ENCODE results near the gene CAMSAP2. TPM values are rescaled to one million over a fixed set of nuclear protein-coding genes. Genes with fewer than 3 reads are reported as not detected.

Gene CAMSAP2
- polyA plus RNA-seq, 1 donor (not counting 4 experiments of a cell fraction or from before 2014, with no cell fraction given): 47.8 TPM

- FAIRE-seq (no peak), DNase-seq (ENCODE audit: low read depth, low spot score) (no peak)
- Histone ChIP-seq H3K9me3 (ENCODE audit: control insufficient read depth, low read depth, low read length) (no peaks in the 10 kb centered on the region), H3K9ac (ENCODE audit: control insufficient read depth, extremely low read depth, insufficient read depth, low read length) (no peak overlapping the region), H3K4me3 (ENCODE audit: control insufficient read depth in 2 of 3, extremely low read depth in 1 of 3, insufficient read depth in 2 of 3, low read depth in 1 of 3, low read length in 3 of 3) (no peak overlapping the region), H2AFZ (ENCODE audit: control insufficient read depth, low read length) (no peak overlapping the region), H3K4me2 (ENCODE audit: control insufficient read depth, extremely low read depth, insufficient read depth, low read depth, low read length) (no peak overlapping the region), H3K27me3 (ENCODE audit: control insufficient read depth, extremely low read depth, insufficient read depth, low read length) (no peaks in the 10 kb centered on the region), H3K36me3 (ENCODE audit: control insufficient read depth in 2 of 2, extremely low read depth in 1 of 2, insufficient read depth in 2 of 2, low read length in 2 of 2) (peaks cover 7 to 16% of the 10 kb centered on the region in 2 experiments), H4K20me1 (ENCODE audit: control insufficient read depth, extremely low read depth, insufficient read depth, low read length) (peaks cover 8% of the 10 kb centered on the region), H3K27ac (ENCODE audit: control insufficient read depth, insufficient read depth, low read length) (no peak overlapping the region), H3K79me2 (ENCODE audit: control insufficient read depth, insufficient read depth, low read length) (peaks cover 97% of the 10 kb centered on the region), H3K9me1 (ENCODE audit: control insufficient read depth, extremely low read depth, insufficient read depth, low read length) (no peaks in the 10 kb centered on the region), H3K4me1 (ENCODE audit: control insufficient read depth, extremely low read depth, insufficient read depth, low read length) (peaks cover 10% of the 10 kb centered on the region)
- TF ChIP-seq EZH2 (IDR thresholded peaks at IDR 0.05; ENCODE audit: low read length): no peak
- TF ChIP-seq, protein P1, sequence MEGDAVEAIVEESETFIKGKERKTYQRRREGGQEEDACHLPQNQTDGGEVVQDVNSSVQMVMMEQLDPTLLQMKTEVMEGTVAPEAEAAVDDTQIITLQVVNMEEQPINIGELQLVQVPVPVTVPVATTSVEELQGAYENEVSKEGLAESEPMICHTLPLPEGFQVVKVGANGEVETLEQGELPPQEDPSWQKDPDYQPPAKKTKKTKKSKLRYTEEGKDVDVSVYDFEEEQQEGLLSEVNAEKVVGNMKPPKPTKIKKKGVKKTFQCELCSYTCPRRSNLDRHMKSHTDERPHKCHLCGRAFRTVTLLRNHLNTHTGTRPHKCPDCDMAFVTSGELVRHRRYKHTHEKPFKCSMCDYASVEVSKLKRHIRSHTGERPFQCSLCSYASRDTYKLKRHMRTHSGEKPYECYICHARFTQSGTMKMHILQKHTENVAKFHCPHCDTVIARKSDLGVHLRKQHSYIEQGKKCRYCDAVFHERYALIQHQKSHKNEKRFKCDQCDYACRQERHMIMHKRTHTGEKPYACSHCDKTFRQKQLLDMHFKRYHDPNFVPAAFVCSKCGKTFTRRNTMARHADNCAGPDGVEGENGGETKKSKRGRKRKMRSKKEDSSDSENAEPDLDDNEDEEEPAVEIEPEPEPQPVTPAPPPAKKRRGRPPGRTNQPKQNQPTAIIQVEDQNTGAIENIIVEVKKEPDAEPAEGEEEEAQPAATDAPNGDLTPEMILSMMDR (optimal IDR thresholded peaks at IDR 0.05 in 1 of 3, IDR thresholded peaks at IDR 0.05 in 1 of 3, conservative IDR thresholded peaks at IDR 0.05 in 1 of 3; ENCODE audit: extremely low read depth in 1 of 3, insufficient read depth in 2 of 3, low read length in 3 of 3): no peak
- dilution Hi-C loops (cut with MboI; ENCODE audit: extremely low pct_ligation_motif_present, low sequenced_read_pairs): loop anchor here (25.0 kb wide), 1 partner anchor 172 kb away; the partner anchor contains the start of gene KIF14
These were observed 45.9 kb downstream of the CAMSAP2 start for GRCh38 chr1:200784576-200784975.

DNA sequence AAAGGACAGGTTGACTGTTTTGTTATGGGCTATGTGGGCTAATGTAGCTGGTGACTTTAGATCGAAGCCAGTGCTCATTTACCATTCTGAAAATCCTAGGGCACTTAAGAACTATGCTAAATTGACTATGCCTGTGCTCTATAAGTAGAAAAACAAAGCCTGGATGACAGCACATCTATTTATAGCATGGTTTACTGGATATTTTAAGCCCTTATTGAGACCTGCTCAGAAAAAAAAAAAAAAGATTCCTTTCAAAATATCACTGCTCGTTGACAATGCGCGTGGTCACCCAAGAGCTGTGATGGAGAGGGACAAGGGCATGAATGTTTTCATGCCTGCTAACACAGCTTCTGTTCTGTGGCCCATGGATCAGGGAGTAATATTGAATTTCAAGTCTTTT lies 48.1 kb downstream of the CAMSAP2 start:
- Histone ChIP-seq H2AFZ (ENCODE audit: control insufficient read depth, low read length) (no peak overlapping the region), H4K20me1 (ENCODE audit: control insufficient read depth, extremely low read depth, insufficient read depth, low read length) (peaks cover 3% of the 10 kb centered on the region), H3K9me1 (ENCODE audit: control insufficient read depth, extremely low read depth, insufficient read depth, low read length) (no peaks in the 10 kb centered on the region), H3K9me3 (ENCODE audit: control insufficient read depth, low read depth, low read length) (no peaks in the 10 kb centered on the region), H3K79me2 (ENCODE audit: control insufficient read depth, insufficient read depth, low read length) (peaks cover 97% of the 10 kb centered on the region), H3K4me3 (ENCODE audit: control insufficient read depth in 2 of 3, extremely low read depth in 1 of 3, insufficient read depth in 2 of 3, low read depth in 1 of 3, low read length in 3 of 3) (no peak overlapping the region), H3K4me1 (ENCODE audit: control insufficient read depth, extremely low read depth, insufficient read depth, low read length) (no peaks in the 10 kb centered on the region), H3K27ac (ENCODE audit: control insufficient read depth, insufficient read depth, low read length) (no peak overlapping the region), H3K9ac (ENCODE audit: control insufficient read depth, extremely low read depth, insufficient read depth, low read length) (no peak overlapping the region), H3K4me2 (ENCODE audit: control insufficient read depth, extremely low read depth, insufficient read depth, low read depth, low read length) (no peak overlapping the region), H3K27me3 (ENCODE audit: control insufficient read depth, extremely low read depth, insufficient read depth, low read length) (no peaks in the 10 kb centered on the region), H3K36me3 (ENCODE audit: control insufficient read depth in 2 of 2, extremely low read depth in 1 of 2, insufficient read depth in 2 of 2, low read length in 2 of 2) (peaks cover 8 to 9% of the 10 kb centered on the region in 2 experiments)
- no peak for DNase-seq (ENCODE audit: low read depth, low spot score)
- dilution Hi-C loops (cut with MboI; ENCODE audit: extremely low pct_ligation_motif_present, low sequenced_read_pairs): loop anchor here (25.0 kb wide), 1 partner anchor 174 kb away; the partner anchor contains the start of gene KIF14
- FAIRE-seq: no peak
- no peak for TF ChIP-seq EZH2 (IDR thresholded peaks at IDR 0.05; ENCODE audit: low read length)
- TF ChIP-seq, protein P1 (optimal IDR thresholded peaks at IDR 0.05 in 1 of 3, IDR thresholded peaks at IDR 0.05 in 1 of 3, conservative IDR thresholded peaks at IDR 0.05 in 1 of 3; ENCODE audit: extremely low read depth in 1 of 3, insufficient read depth in 2 of 3, low read length in 3 of 3): no peak

Data from keratinocyte (primary cell).